GM12892 (cell line): ENCODE data around the gene CHRND.

Experiments used
- POLR2A ChIP-seq: IDR thresholded peaks from 2 replicates; pipeline ENCODE4 v1.6.1; 2011; ENCODE audit warnings: low read depth, low read length, control low read depth
- POLR2AphosphoS5 ChIP-seq: IDR thresholded peaks from 2 replicates; pipeline ENCODE4 v1.6.1; 2011; ENCODE audit warnings: low read depth, low read length, control low read depth

DNA sequence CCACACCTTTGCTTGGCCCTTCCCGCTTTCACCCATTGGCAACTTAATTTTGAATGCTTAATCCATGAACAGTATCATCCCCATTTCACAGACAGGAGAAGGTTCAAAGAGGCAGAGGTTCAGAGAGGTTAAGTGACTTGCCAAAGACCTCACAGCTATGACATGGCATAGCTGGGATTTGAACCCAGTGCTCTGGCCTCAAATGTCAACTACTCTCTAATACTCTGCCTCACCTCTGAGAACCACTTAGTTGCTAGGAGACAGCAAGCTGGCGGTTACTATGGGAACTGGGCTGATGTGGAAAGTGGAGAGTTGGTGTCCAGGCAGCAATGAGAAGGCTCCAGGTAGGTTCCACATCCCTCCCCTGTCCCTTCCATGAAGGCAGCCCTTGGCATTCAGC, 21.5 kb upstream of the CHRND start:
- TF ChIP-seq POLR2A (no peak), POLR2AphosphoS5 (no peak)
